HCT116 (cell line): Measurements from ENCODE around the gene WSB2. TPM values are rescaled to one million over a fixed set of nuclear protein-coding genes. Genes with fewer than 3 reads are reported as not detected.
A peak's percentile ranks its signal among the peaks of the same experiment; 100 is the strongest.

ENCODE experiments used
- ATAC-seq: fragments of 200-7000 bp; cut with Tn5 transposase; 2 replicates; pipeline ENCODE4 v1.9.1; 2020; ENCODE audit warnings: mild to moderate bottlenecking, moderate library complexity
- BruUV-seq: library from RNA; stranded (reverse); fragments of 400-500 nt; replicated peaks from 2 replicates; lab custom pipeline; 2021; lab: Mats Ljungman, UMichigan
- CTCF ChIA-PET: fragments of 300-600 bp; sonication (Branson Sonifier 250); formaldehyde crosslinking; loops from one replicate; lab custom pipeline; 2021; ENCODE audit warnings: antibody characterized with exemption; lab: Charles Lee
- POLR2A ChIA-PET: fragments of 300-600, 350-600 bp; sonication (Branson Sonifier 250); formaldehyde crosslinking; loops from one replicate; lab custom pipeline; 2021; ENCODE audit warnings: antibody characterized with exemption; lab: Charles Lee
- RAD21 ChIA-PET, 2 experiments: fragments of 300-600 bp; sonication (Branson Sonifier 250); formaldehyde crosslinking; loops; one replicate each; lab custom pipeline; 2023; ENCODE audit warnings: low total read pairs in 2 of 2; ENCODE audit not compliant: uncharacterized antibody in 2 of 2, unreplicated experiment in 2 of 2, low non-redundant PET in 1 of 2; lab: Charles Lee
- DNase-seq: peaks from one replicate; pipeline ENCODE4 v3.0.0-alpha.2; 2010; ENCODE audit warnings: low read depth, low spot score
- H2AFZ ChIP-seq: fragments of 200-600 bp; shearing (Covaris generic), sonication (generic); 2 replicates; pipeline ENCODE4 v1.6.1; 2017; ENCODE audit warnings: low read depth, mixed run types, mixed read lengths, antibody characterized with exemption, low read length; ENCODE audit not compliant: poor library complexity, severe bottlenecking
- H3K27ac ChIP-seq: 2 replicates; pipeline ENCODE4 v1.5.1; 2012; ENCODE audit warnings: low read depth, low read length
- H3K27me3 ChIP-seq: fragments of 200-600 bp; sonication (generic); 2 replicates; pipeline ENCODE4 v1.6.1; 2016; ENCODE audit warnings: mixed run types, low read length, mixed read lengths; ENCODE audit not compliant: insufficient read depth
- H3K36me3 ChIP-seq, 2 experiments: fragments of 200-500 bp in 1 of 2; fragments of 200-600 bp in 1 of 2; sonication (Bioruptor generic) in 1 of 2; sonication (generic) in 1 of 2; 2 replicates each; pipeline versions ENCODE4 v1.5.1 to v1.6.1; 2014 to 2016; ENCODE audit warnings: low read length in 2 of 2, inconsistent platforms in 1 of 2, mixed read lengths in 1 of 2, mixed run types in 1 of 2; ENCODE audit not compliant: insufficient read depth in 2 of 2, control insufficient read depth in 1 of 2
- H3K4me1 ChIP-seq, 2 experiments: fragments of 200-600 bp in 1 of 2; sonication (generic) in 1 of 2; 2 replicates each; pipeline versions ENCODE4 v1.5.1 to v1.6.1; 2012 to 2017; ENCODE audit warnings: low read length in 2 of 2, inconsistent platforms in 1 of 2, mild to moderate bottlenecking in 1 of 2, mixed read lengths in 1 of 2, mixed run types in 1 of 2, moderate library complexity in 1 of 2; ENCODE audit not compliant: insufficient read depth in 2 of 2, control insufficient read depth in 1 of 2
- H3K4me2 ChIP-seq: fragments of 200-600 bp; sonication (generic); 2 replicates; pipeline ENCODE4 v1.6.1; 2017; ENCODE audit warnings: mixed run types, low read length, mixed read lengths
- H3K4me3 ChIP-seq, 2 experiments: fragments of 200-600 bp in 1 of 2; sonication (generic) in 1 of 2; replicated peaks in 1 of 2; 2 replicates each; pipeline ENCODE4 v1.5.1; 2011 to 2016; ENCODE audit warnings: low read length in 2 of 2, control low read depth in 1 of 2, low read depth in 1 of 2, mild to moderate bottlenecking in 1 of 2, mixed read lengths in 1 of 2, mixed run types in 1 of 2
- H3K79me2 ChIP-seq: fragments of 200-600 bp; sonication (generic); 2 replicates; pipeline ENCODE4 v1.6.1; 2017; ENCODE audit warnings: mild to moderate bottlenecking, mixed run types, low read length, moderate library complexity, mixed read lengths; ENCODE audit not compliant: insufficient read depth
- H3K9ac ChIP-seq: fragments of 200-600 bp; sonication (generic); 2 replicates; pipeline ENCODE4 v1.6.1; 2016; ENCODE audit warnings: low read length, mixed read lengths
- H3K9me2 ChIP-seq: fragments of 200-600 bp; sonication (generic), shearing (Covaris generic); 2 replicates; pipeline ENCODE4 v1.6.1; 2017; ENCODE audit warnings: mixed run types, mild to moderate bottlenecking, moderate library complexity; ENCODE audit not compliant: insufficient read depth
- H3K9me3 ChIP-seq, 2 experiments: fragments of 200-500 bp in 1 of 2; fragments of 200-600 bp in 1 of 2; sonication (Bioruptor generic) in 1 of 2; sonication (generic) in 1 of 2; 2 replicates each; pipeline ENCODE4 v1.6.1; 2014 to 2017; ENCODE audit warnings: low read length in 2 of 2, mixed read lengths in 2 of 2, inconsistent platforms in 1 of 2, low read depth in 1 of 2, mild to moderate bottlenecking in 1 of 2, mixed run types in 1 of 2, moderate library complexity in 1 of 2; ENCODE audit not compliant: control insufficient read depth in 1 of 2, insufficient read depth in 1 of 2
- H4K20me1 ChIP-seq: fragments of 200-600 bp; sonication (generic), shearing (Covaris generic); 2 replicates; pipeline ENCODE4 v1.6.1; 2017; ENCODE audit warnings: mixed run types, mild to moderate bottlenecking, moderate library complexity; ENCODE audit not compliant: insufficient read depth
- CBX3 ChIP-seq: IDR thresholded peaks from 2 replicates; pipeline ENCODE4 v1.6.1; 2012; ENCODE audit warnings: low read depth
- EGR1 ChIP-seq: IDR thresholded peaks from 2 replicates; pipeline ENCODE4 v1.6.1; 2012; ENCODE audit warnings: low read depth
- ELF1 ChIP-seq: IDR thresholded peaks from 2 replicates; pipeline ENCODE4 v1.6.1; 2012; ENCODE audit warnings: low read depth, borderline replicate concordance
- EZH2 ChIP-seq: fragments of 200-600 bp; sonication (generic); IDR thresholded peaks from 2 replicates; pipeline ENCODE4 v1.6.1; 2017; ENCODE audit warnings: antibody characterized with exemption, mixed run types
- EZH2phosphoT487 ChIP-seq: fragments of 200-600 bp; IDR thresholded peaks from 2 replicates; pipeline ENCODE4 v1.6.1; 2018; ENCODE audit warnings: antibody characterized with exemption, borderline replicate concordance
- FOSL1 ChIP-seq: IDR thresholded peaks from 2 replicates; pipeline ENCODE4 v1.6.1; 2012; ENCODE audit warnings: low read depth
- POLR2AphosphoS5 ChIP-seq: IDR thresholded peaks from 2 replicates; pipeline ENCODE4 v1.6.1; 2011; ENCODE audit warnings: mild to moderate bottlenecking, low read depth, low read length, moderate library complexity
- SIN3A ChIP-seq: IDR thresholded peaks from 2 replicates; pipeline ENCODE4 v1.6.1; 2012; ENCODE audit warnings: low read depth
- SP1 ChIP-seq: IDR thresholded peaks from 2 replicates; pipeline ENCODE4 v1.6.1; 2012; ENCODE audit warnings: low read depth
- YY1 ChIP-seq: IDR thresholded peaks from 2 replicates; pipeline ENCODE4 v1.6.1; 2011; ENCODE audit warnings: low read length, low read depth, moderate library complexity, mild to moderate bottlenecking; ENCODE audit not compliant: insufficient replicate concordance; ENCODE audit errors: extremely low read depth
- ZFX ChIP-seq: fragments of 450-650 bp; IDR thresholded peaks from 2 replicates; pipeline ENCODE4 v1.6.1; 2017
- ZNF274 ChIP-seq: fragments of 200-500 bp; sonication (Bioruptor generic); IDR thresholded peaks from 2 replicates; pipeline ENCODE4 v1.6.1; 2014; ENCODE audit warnings: mild to moderate bottlenecking, low read depth, low read length, inconsistent platforms
- intact Hi-C: fragments of 100-400 bp; cut with micrococcal nuclease; formaldehyde crosslinking; loops from 2 replicates; pipeline ENCODE4 v1.10.0; 2022
- total RNA-seq: library from RNA; stranded (reverse); gene quantifications from one replicate; pipeline ENCODE4 v1.2.1, GENCODE V29; 2021; ENCODE audit not compliant: unreplicated experiment
- TF ChIP-seq, protein P1 (sequence below): IDR thresholded peaks from 2 replicates; pipeline ENCODE4 v1.6.1; 2012
- TF ChIP-seq, protein P2 (sequence below): IDR thresholded peaks from 2 replicates; pipeline ENCODE4 v1.6.1; 2012
- TF ChIP-seq, protein P3 (sequence below), 3 experiments: fragments of 200-600 bp in 1 of 3; sonication (generic) in 1 of 3; IDR thresholded peaks in 2 of 3; conservative IDR thresholded peaks in 1 of 3; 2 replicates each; pipeline ENCODE4 v1.5.1; 2012 to 2017; ENCODE audit warnings: low read depth in 2 of 3, low read length in 2 of 3, antibody characterized with exemption in 1 of 3, borderline replicate concordance in 1 of 3, control low read depth in 1 of 3, mild to moderate bottlenecking in 1 of 3, mixed read lengths in 1 of 3, mixed run types in 1 of 3, moderate library complexity in 1 of 3; ENCODE audit not compliant: insufficient read depth in 1 of 3
- TF ChIP-seq, protein P4 (sequence below): IDR thresholded peaks from 2 replicates; pipeline ENCODE4 v1.6.1; 2012; ENCODE audit warnings: low read depth

The WSB2 gene
- total RNA-seq, 1 experiment from 2014 or later, result 97.0 TPM

DNA sequence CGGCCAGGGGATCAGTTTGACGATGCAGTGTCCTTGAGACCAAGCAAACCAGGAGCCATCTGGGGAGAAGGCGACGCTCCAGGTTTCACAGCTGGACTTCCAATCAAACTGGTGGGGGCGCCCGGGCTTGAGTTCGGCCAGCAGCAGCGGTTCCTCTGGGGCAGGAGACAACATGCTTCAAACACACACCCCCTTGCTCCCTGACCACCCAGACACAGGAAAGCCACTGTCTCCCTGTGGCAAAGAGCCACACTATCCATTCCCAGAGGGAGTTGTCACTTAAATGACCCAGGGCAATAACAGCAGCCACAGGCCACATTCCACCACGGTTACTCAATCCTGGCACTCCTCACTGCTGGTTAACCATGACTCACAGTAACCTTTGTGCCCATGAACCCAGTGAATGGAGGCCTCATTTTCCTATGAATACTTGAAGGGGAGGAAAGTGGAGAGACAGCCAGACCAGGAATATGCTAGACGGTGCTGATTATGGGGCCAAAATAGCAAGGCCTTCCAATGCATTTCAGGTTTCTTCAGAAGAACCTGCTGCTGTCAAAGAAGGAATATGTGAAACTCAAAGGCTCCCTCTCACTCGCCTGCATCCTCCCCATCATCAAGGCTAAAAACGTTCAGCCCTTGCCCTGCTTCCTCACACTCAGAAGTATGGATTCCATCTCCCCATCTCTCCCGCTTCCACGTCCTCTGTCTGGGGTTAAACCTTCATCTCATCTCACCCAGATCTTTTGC lies 8.5 kb downstream of the WSB2 start (continued):
- TF ChIP-seq ZFX (no peak), SIN3A (peak; percentile 97), EZH2 (no peak)
- TF ChIP-seq, protein P1, sequence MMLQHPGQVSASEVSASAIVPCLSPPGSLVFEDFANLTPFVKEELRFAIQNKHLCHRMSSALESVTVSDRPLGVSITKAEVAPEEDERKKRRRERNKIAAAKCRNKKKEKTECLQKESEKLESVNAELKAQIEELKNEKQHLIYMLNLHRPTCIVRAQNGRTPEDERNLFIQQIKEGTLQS, result no peak; the same call in 1 of the 2 replicates

DNA sequence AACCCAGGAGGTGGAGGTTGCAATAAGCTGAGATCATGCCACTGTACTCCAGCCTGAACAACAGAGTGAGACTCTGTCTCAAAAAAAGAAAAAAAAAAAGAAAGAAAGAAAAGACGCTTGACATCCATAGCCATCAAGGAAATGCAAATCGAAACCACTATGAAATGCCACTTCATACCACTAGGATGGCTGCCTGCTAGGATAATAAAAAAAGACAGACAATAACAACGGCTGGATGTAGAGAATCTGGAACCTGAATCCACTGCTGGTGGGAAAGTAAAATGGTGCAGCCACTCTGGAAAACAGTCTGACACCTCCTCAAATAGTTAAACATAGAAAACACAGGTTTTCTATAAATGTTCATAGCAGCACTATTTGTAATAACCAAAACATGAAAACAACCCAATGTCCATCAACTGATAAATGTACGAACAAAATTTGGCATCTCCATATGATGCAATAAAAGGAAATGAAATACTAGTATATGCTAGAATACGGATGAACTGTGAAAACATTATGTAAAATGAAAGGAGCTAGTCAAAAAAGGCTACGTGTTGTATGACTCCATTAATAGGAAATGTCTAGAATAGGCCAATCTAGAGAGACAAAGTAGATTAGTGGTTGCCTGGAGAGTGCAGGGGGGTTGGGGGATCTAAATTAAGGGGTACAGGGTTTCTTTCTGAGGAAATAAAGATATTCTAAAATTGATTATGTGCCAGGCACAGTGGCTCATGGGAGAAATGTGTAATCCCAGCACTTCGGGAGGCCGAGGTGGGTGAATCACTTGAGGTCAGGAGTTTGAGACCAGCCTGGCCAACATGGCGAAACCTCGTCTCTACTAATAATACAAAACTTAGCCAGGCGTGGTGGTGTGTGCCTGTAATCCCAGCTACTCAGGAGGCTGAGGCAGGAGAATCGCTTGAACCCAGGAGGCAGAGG lies 9.7 kb downstream of the WSB2 start:
- H3K27ac ChIP-seq, result peak overlapping the region; percentile 87
- H3K4me1 ChIP-seq, result peaks cover 32 to 56% of the 10 kb centered on the region in 2 experiments
- ATAC-seq (no peak), DNase-seq (no peak)
- peak overlapping the region; percentile 59 for H3K9ac ChIP-seq
- no peaks in the 10 kb centered on the region for H4K20me1 ChIP-seq
- no peak overlapping the region for H2AFZ ChIP-seq
- H3K27me3 ChIP-seq, result no peaks in the 10 kb centered on the region
- intact Hi-C loops, result loop anchor here (5.0 kb wide), 1 partner anchor 64 kb away; no protein-coding TSS in a partner anchor
- no peaks in the 10 kb centered on the region for H3K9me3 ChIP-seq
- ChIA-PET RAD21 (no interaction called here), POLR2A (no interaction called here), CTCF (no interaction called here)
- H3K4me3 ChIP-seq, result peak overlapping the region in 1 of 2 experiments; percentile 49; a peak in 1 of 4 replicates
- peak overlapping the region; percentile 80 for H3K4me2 ChIP-seq
- H3K79me2 ChIP-seq, result peaks cover 51% of the 10 kb centered on the region
- H3K9me2 ChIP-seq, result no peaks in the 10 kb centered on the region
- H3K36me3 ChIP-seq, result peaks cover 5 to 23% of the 10 kb centered on the region in 2 experiments; a peak in 2 of 4 replicates
- no TSS peak for BruUV-seq
- TF ChIP-seq FOSL1, result peak; percentile 8; the same call in 1 of the 2 replicates
- TF ChIP-seq, protein P2, sequence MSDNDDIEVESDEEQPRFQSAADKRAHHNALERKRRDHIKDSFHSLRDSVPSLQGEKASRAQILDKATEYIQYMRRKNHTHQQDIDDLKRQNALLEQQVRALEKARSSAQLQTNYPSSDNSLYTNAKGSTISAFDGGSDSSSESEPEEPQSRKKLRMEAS, result no peak
- no peak for TF ChIP-seq EZH2phosphoT487
- no peak for TF ChIP-seq POLR2AphosphoS5
- no peak for TF ChIP-seq ELF1
- no peak for TF ChIP-seq ZFX
- no peak for TF ChIP-seq EGR1
- TF ChIP-seq YY1, result no peak
- no peak for TF ChIP-seq CBX3
- TF ChIP-seq SP1, result no peak
- TF ChIP-seq, protein P1, result no peak
- TF ChIP-seq, protein P3, sequence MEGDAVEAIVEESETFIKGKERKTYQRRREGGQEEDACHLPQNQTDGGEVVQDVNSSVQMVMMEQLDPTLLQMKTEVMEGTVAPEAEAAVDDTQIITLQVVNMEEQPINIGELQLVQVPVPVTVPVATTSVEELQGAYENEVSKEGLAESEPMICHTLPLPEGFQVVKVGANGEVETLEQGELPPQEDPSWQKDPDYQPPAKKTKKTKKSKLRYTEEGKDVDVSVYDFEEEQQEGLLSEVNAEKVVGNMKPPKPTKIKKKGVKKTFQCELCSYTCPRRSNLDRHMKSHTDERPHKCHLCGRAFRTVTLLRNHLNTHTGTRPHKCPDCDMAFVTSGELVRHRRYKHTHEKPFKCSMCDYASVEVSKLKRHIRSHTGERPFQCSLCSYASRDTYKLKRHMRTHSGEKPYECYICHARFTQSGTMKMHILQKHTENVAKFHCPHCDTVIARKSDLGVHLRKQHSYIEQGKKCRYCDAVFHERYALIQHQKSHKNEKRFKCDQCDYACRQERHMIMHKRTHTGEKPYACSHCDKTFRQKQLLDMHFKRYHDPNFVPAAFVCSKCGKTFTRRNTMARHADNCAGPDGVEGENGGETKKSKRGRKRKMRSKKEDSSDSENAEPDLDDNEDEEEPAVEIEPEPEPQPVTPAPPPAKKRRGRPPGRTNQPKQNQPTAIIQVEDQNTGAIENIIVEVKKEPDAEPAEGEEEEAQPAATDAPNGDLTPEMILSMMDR (IDR thresholded peaks at IDR 0.05 in 2 of 3, conservative IDR thresholded peaks at IDR 0.05 in 1 of 3; ENCODE audit: borderline replicate concordance in 1 of 3, insufficient read depth in 1 of 3, low read depth in 2 of 3, low read length in 2 of 3), result peak in 2 of 3 experiments; percentile 10 to 22; a peak in 1 of 6 replicates
- no peak for TF ChIP-seq EZH2
- TF ChIP-seq ZNF274, result no peak
- TF ChIP-seq, protein P4, sequence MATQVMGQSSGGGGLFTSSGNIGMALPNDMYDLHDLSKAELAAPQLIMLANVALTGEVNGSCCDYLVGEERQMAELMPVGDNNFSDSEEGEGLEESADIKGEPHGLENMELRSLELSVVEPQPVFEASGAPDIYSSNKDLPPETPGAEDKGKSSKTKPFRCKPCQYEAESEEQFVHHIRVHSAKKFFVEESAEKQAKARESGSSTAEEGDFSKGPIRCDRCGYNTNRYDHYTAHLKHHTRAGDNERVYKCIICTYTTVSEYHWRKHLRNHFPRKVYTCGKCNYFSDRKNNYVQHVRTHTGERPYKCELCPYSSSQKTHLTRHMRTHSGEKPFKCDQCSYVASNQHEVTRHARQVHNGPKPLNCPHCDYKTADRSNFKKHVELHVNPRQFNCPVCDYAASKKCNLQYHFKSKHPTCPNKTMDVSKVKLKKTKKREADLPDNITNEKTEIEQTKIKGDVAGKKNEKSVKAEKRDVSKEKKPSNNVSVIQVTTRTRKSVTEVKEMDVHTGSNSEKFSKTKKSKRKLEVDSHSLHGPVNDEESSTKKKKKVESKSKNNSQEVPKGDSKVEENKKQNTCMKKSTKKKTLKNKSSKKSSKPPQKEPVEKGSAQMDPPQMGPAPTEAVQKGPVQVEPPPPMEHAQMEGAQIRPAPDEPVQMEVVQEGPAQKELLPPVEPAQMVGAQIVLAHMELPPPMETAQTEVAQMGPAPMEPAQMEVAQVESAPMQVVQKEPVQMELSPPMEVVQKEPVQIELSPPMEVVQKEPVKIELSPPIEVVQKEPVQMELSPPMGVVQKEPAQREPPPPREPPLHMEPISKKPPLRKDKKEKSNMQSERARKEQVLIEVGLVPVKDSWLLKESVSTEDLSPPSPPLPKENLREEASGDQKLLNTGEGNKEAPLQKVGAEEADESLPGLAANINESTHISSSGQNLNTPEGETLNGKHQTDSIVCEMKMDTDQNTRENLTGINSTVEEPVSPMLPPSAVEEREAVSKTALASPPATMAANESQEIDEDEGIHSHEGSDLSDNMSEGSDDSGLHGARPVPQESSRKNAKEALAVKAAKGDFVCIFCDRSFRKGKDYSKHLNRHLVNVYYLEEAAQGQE, result no peak
